Measurements from ENCODE around the gene PEX11B. TPM values are rescaled to one million over a fixed set of nuclear protein-coding genes. Genes with fewer than 3 reads are reported as not detected.
A peak's percentile ranks its signal among the peaks of the same experiment; 100 is the strongest.

Gene PEX11B
- total and polyA plus RNA-seq, 8 donors, result 10.7 to 21.9 (median 12.5) TPM

- intact Hi-C loops (cut with DNase I), result no loop called here
- peak within 1 kb of the TSS; percentile 27 to 89 (median 80) for H3K27ac ChIP-seq
- H3K27me3 ChIP-seq, result no peaks in the 10 kb centered on the region
- no peak for TF ChIP-seq CTCF (IDR thresholded peaks at IDR 0.05)
- H3K9me3 ChIP-seq, result no peaks in the 10 kb centered on the region
- peak; percentile 91 to 98 (median 96) for DNase-seq
- WGBS, 2 donors, result 0 to 1% methylated on average over 60 of the region's 60 CpGs
- H3K4me1 ChIP-seq, result peaks cover 7 to 35% (median 24%) of the 10 kb centered on the region in 3 donors
- H3K36me3 ChIP-seq, result no peaks in the 10 kb centered on the region
- H3K4me3 ChIP-seq, result peak within 1 kb of the TSS; percentile 43 to 93 (median 78)
- ATAC-seq, result peak; percentile 89 to 93 (median 92)
- no peak for FAIRE-seq
Measured at GRCh38 chr1:145957443-145958319, 39.2 kb upstream of the PEX11B start, which contains the start of gene LIX1L. Gene LIX1L, minus strand, starts transcription at chr1:145958017. Its CDS starts 90 bp downstream, at chr1:145957927.

- ATAC-seq, result no peak
- intact Hi-C loops (cut with DNase I), result no loop called here
- peaks cover 7 to 35% (median 22%) of the 10 kb centered on the region in 3 donors for H3K4me1 ChIP-seq
Measured at GRCh38 chr1:145956781-145957442, 38.4 kb upstream of the PEX11B start.

GRCh38 chr1:145956361-145956760 is 37.8 kb upstream of the PEX11B start:
- intact Hi-C loops (cut with DNase I), result no loop called here
- H3K4me3 ChIP-seq, result peak overlapping the region in 1 of 4 donors; percentile 83

More at GRCh38 chr1:145956781-145957442, 38.4 kb upstream of the PEX11B start:
- Histone ChIP-seq H3K9me3 (no peaks in the 10 kb centered on the region), H3K4me3 (peak overlapping the region; percentile 43 to 93 (median 78)), H3K27ac (peak overlapping the region in 3 of 4 donors; percentile 27 to 89 (median 84)), H3K36me3 (no peaks in the 10 kb centered on the region), H3K27me3 (no peaks in the 10 kb centered on the region)
- DNase-seq, result no peak
- no peak for TF ChIP-seq CTCF (IDR thresholded peaks at IDR 0.05)
- FAIRE-seq, result no peak
- WGBS, 2 donors, result 9 to 15% methylated on average over 3 of the region's 3 CpGs

DNA sequence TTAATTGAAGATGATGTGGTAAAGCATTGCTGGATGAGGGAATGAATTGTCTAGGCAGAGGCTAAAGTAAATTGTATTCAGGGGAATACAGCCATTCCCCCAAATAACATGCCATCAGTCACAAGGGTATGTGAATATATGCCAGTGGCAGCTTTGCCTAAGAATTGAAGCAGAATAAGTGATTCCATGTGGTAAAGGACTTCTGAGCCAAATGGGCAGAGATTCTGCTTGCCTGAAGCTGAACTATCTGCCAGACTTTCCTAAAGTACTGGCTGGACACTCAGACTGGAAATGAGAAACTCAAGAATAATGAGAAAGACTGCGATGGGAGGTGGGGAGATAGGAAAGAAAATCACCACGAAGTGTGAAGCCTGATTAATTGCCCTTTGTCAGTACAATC is 36.9 kb upstream of the PEX11B start:
- ATAC-seq (no peak), FAIRE-seq (no peak), DNase-seq (no peak)
- WGBS, 2 donors, result 46 to 56% methylated on average over 2 of the region's 2 CpGs
- Histone ChIP-seq H3K36me3 (no peaks in the 10 kb centered on the region), H3K9me3 (no peaks in the 10 kb centered on the region), H3K4me1 (peaks cover 0 to 30% (median 14%) of the 10 kb centered on the region in 3 donors), H3K4me3 (no peak overlapping the region), H3K27ac (no peak overlapping the region), H3K27me3 (no peaks in the 10 kb centered on the region)
- intact Hi-C loops (cut with DNase I), result no loop called here
- no peak for TF ChIP-seq CTCF (IDR thresholded peaks at IDR 0.05)

More at GRCh38 chr1:145956361-145956760, 37.8 kb upstream of the PEX11B start:
- peaks cover 2 to 30% (median 16%) of the 10 kb centered on the region in 3 donors for H3K4me1 ChIP-seq
- FAIRE-seq (no peak), DNase-seq (no peak), ATAC-seq (no peak)
- TF ChIP-seq CTCF (IDR thresholded peaks at IDR 0.05), result no peak
- H3K36me3 ChIP-seq, result no peaks in the 10 kb centered on the region
- peak overlapping the region in 2 of 4 donors; percentile 84 to 89 for H3K27ac ChIP-seq
- H3K27me3 ChIP-seq, result no peaks in the 10 kb centered on the region
- H3K9me3 ChIP-seq, result no peaks in the 10 kb centered on the region
